Measurements from ENCODE around the gene ATG7.

GRCh38 chr3:11578169-11578568 lies 306.0 kb downstream of the ATG7 start:
- TF ChIP-seq CTCF (tag by site-specific recombination; IDR thresholded peaks at IDR 0.05), result no peak
- TF ChIP-seq ZNF16 (tag by site-specific recombination; IDR thresholded peaks at IDR 0.05; ENCODE audit: low read depth), result no peak
- TF ChIP-seq ZBTB21 (tag by site-specific recombination; IDR thresholded peaks at IDR 0.05), result no peak
- TF ChIP-seq ZNF76 (tag by site-specific recombination; IDR thresholded peaks at IDR 0.05; ENCODE audit: borderline replicate concordance, low read depth), result no peak
- TF ChIP-seq ZBTB8A (tag by site-specific recombination; IDR thresholded peaks at IDR 0.05), result no peak
- TF ChIP-seq ZEB2 (tag by site-specific recombination; IDR thresholded peaks at IDR 0.05), result no peak
- no peak for TF ChIP-seq ZNF274 (IDR thresholded peaks at IDR 0.05; ENCODE audit: low read length)
- no peak for TF ChIP-seq ZNF274 (tag by site-specific recombination; IDR thresholded peaks at IDR 0.05; ENCODE audit: borderline replicate concordance)
- no peak for TF ChIP-seq ATF2 (tag by site-specific recombination; IDR thresholded peaks at IDR 0.05; ENCODE audit: low read depth)
- no peak for TF ChIP-seq ZNF777 (tag by site-specific recombination; IDR thresholded peaks at IDR 0.05; ENCODE audit: borderline replicate concordance)
- TF ChIP-seq ZNF707 (tag by site-specific recombination; IDR thresholded peaks at IDR 0.05), result no peak
- TF ChIP-seq ZBTB48 (tag by site-specific recombination; IDR thresholded peaks at IDR 0.05), result no peak
- TF ChIP-seq REST (tag by site-specific recombination; IDR thresholded peaks at IDR 0.05), result no peak
- TF ChIP-seq, protein P1, sequence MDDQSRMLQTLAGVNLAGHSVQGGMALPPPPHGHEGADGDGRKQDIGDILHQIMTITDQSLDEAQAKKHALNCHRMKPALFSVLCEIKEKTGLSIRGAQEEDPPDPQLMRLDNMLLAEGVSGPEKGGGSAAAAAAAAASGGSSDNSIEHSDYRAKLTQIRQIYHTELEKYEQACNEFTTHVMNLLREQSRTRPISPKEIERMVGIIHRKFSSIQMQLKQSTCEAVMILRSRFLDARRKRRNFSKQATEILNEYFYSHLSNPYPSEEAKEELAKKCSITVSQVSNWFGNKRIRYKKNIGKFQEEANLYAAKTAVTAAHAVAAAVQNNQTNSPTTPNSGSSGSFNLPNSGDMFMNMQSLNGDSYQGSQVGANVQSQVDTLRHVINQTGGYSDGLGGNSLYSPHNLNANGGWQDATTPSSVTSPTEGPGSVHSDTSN (CRISPR knock-in tag; IDR thresholded peaks at IDR 0.05), result no peak
- no peak for TF ChIP-seq PRDM2 (tag by site-specific recombination; IDR thresholded peaks at IDR 0.05; ENCODE audit: borderline replicate concordance)
